K562 (cell line): Measurements from ENCODE around the gene TMC6. TPM values are rescaled to one million over a fixed set of nuclear protein-coding genes. Genes with fewer than 3 reads are reported as not detected.
A peak's percentile ranks its signal among the peaks of the same experiment; 100 is the strongest.

Experiments used
- ATAC-seq: fragments of 200-7000 bp; cut with Tn5 transposase; 3 replicates; pipeline ENCODE4 v1.9.1; 2020; ENCODE audit warnings: moderate library complexity
- BruUV-seq: library from RNA; stranded (reverse); fragments of 400-500 nt; replicated peaks from 2 replicates; lab custom pipeline; 2021; lab: Mats Ljungman, UMichigan
- CTCF ChIA-PET: fragments of 300-600 bp; formaldehyde crosslinking; extraction: SDS; loops from one replicate; lab custom pipeline; 2021; ENCODE audit warnings: low intra/inter-chr PET ratio; lab: Yijun Ruan, JAX
- POLR2A ChIA-PET: fragments of 300-600, 350-650 bp; sonication (Branson Sonifier 250); formaldehyde crosslinking; extraction: SDS; loops from one replicate; lab custom pipeline; 2021; ENCODE audit warnings: antibody characterized with exemption, inconsistent platforms; lab: Yijun Ruan, JAX
- DNase-seq, 4 experiments: peaks; one replicate each; pipeline versions ENCODE4 v3.0.0 to v3.0.0-alpha.2; 2011 to 2018; ENCODE audit warnings: low spot score in 3 of 4, mixed read lengths in 3 of 4; ENCODE audit errors: extremely low read depth in 1 of 4
- FAIRE-seq: peaks from 2 replicates; lab custom pipeline; 2011; peaks lifted over from hg19 to GRCh38; lab: Jason Lieb, UNC
- H2AFZ ChIP-seq: 2 replicates; pipeline ENCODE4 v1.6.0; 2011; ENCODE audit warnings: low read depth, low read length, control low read depth, inconsistent platforms
- H3K27ac ChIP-seq: fragments of 200-600 bp; 3 replicates; pipeline ENCODE4 v1.8.0; 2011; ENCODE audit warnings: low read depth, mild to moderate bottlenecking, control low read depth, inconsistent platforms, low read length, moderate library complexity, mixed read lengths; ENCODE audit errors: extremely low read depth
- H3K27me3 ChIP-seq, 2 experiments: fragments of 300-600 bp in 1 of 2; 2 replicates in 1 of 2; 3 replicates in 1 of 2; pipeline versions ENCODE4 v1.6.0 to v1.8.0; 2011; ENCODE audit warnings: inconsistent platforms in 2 of 2, low read length in 2 of 2, mild to moderate bottlenecking in 1 of 2, mixed read lengths in 1 of 2, moderate library complexity in 1 of 2; ENCODE audit not compliant: control insufficient read depth in 2 of 2, insufficient read depth in 2 of 2
- H3K36me3 ChIP-seq: fragments of 300-600 bp; 3 replicates; pipeline ENCODE4 v1.8.0; 2011; ENCODE audit warnings: mild to moderate bottlenecking, low read length, inconsistent platforms; ENCODE audit not compliant: control insufficient read depth, insufficient read depth
- H3K4me1 ChIP-seq, 2 experiments: fragments of 200-600 bp in 1 of 2; replicated peaks in 1 of 2; 2 replicates in 1 of 2; 3 replicates in 1 of 2; pipeline versions ENCODE4 v1.5.1 to v1.8.0; 2011; ENCODE audit warnings: inconsistent platforms in 2 of 2, low read length in 2 of 2, mild to moderate bottlenecking in 1 of 2, mixed read lengths in 1 of 2, moderate library complexity in 1 of 2; ENCODE audit not compliant: control insufficient read depth in 2 of 2, insufficient read depth in 2 of 2
- H3K4me2 ChIP-seq: 2 replicates; pipeline ENCODE4 v1.6.1; 2011; ENCODE audit warnings: low read length, control low read depth, inconsistent platforms, mixed read lengths; ENCODE audit not compliant: insufficient read depth
- H3K4me3 ChIP-seq: fragments of 200-600 bp; sonication (generic), shearing (Covaris generic); 2 replicates; pipeline ENCODE4 v1.5.1; 2016; ENCODE audit warnings: control low read depth, inconsistent platforms
- H3K79me2 ChIP-seq: fragments of 200-600 bp; 3 replicates; pipeline ENCODE4 v1.8.0; 2011; ENCODE audit warnings: low read length, inconsistent platforms; ENCODE audit not compliant: control insufficient read depth, insufficient read depth
- H3K9ac ChIP-seq, 2 experiments: 2 replicates each; pipeline versions ENCODE4 v1.6.0 to v1.6.1; 2011; ENCODE audit warnings: low read depth in 2 of 2, low read length in 2 of 2, control low read depth in 1 of 2, inconsistent platforms in 1 of 2, mild to moderate bottlenecking in 1 of 2, mixed read lengths in 1 of 2; ENCODE audit not compliant: insufficient read depth in 1 of 2
- H3K9me1 ChIP-seq: one replicate; pipeline ENCODE4 v1.6.0; 2011; ENCODE audit warnings: inconsistent platforms, mild to moderate bottlenecking, low read length, moderate library complexity; ENCODE audit not compliant: control insufficient read depth, insufficient read depth
- H3K9me3 ChIP-seq: replicated peaks from 2 replicates; pipeline ENCODE4 v1.5.1; 2011; ENCODE audit warnings: low read depth, low read length, inconsistent platforms; ENCODE audit not compliant: control insufficient read depth, insufficient read depth
- H4K20me1 ChIP-seq: replicated peaks from 2 replicates; pipeline ENCODE4 v1.6.1; 2011; ENCODE audit warnings: low read length, inconsistent platforms, mixed read lengths; ENCODE audit not compliant: control insufficient read depth, insufficient read depth
- NCOR1 ChIP-seq: fragments of 450-650 bp; IDR thresholded peaks from 2 replicates; pipeline ENCODE4 v1.6.1; 2016; ENCODE audit warnings: mild to moderate bottlenecking, moderate library complexity
- POLR2G ChIP-seq: fragments of 200-400 bp; formaldehyde crosslinking; IDR thresholded peaks from 2 replicates; pipeline ENCODE4 v1.6.1; 2017; ENCODE audit warnings: low read depth, mild to moderate bottlenecking, antibody characterized with exemption, low read length, moderate library complexity
- RBFOX2 ChIP-seq: fragments of 200-400 bp; formaldehyde crosslinking; IDR thresholded peaks from 2 replicates; pipeline ENCODE4 v1.6.1; 2017; ENCODE audit warnings: low read depth, mild to moderate bottlenecking, low read length, moderate library complexity
- SMAD2 ChIP-seq: fragments of 150-350 bp; IDR thresholded peaks from 2 replicates; pipeline ENCODE4 v1.6.1; 2014; ENCODE audit warnings: low read depth, mild to moderate bottlenecking, low read length
- SUPT5H ChIP-seq: fragments of 450-650 bp; IDR thresholded peaks from 2 replicates; pipeline ENCODE4 v1.6.1; 2016
- TAL1 ChIP-seq: fragments of 450-650 bp; IDR thresholded peaks from 2 replicates; pipeline ENCODE4 v1.6.1; 2016; ENCODE audit warnings: mild to moderate bottlenecking
- WGBS: fragments of 100-300 bp; shearing (Covaris generic); methylation state at CpG from one replicate; pipeline ENCODE4 v1.1.6; 2016; ENCODE audit warnings: low coverage, mixed read lengths; ENCODE audit not compliant: insufficient coverage; ENCODE audit errors: missing lambda C conversion rate; 5-methylcytosine and 5-hydroxymethylcytosine counted together
- in situ Hi-C: fragments of 300-500 bp; cut with MboI; formaldehyde crosslinking; loops from 4 replicates; pipeline ENCODE4 v1.15.0; 2018; ENCODE audit warnings: inconsistent platforms, mixed read lengths
- intact Hi-C: fragments of 100-400 bp; cut with micrococcal nuclease; formaldehyde crosslinking; loops from 2 replicates; pipeline ENCODE4 v1.14.2; 2022
- polyA plus RNA-seq, 8 experiments: library from polyadenylated mRNA; depleted of rRNA in 4 of 8; stranded (reverse) in 5 of 8; unstranded in 3 of 8; fragments of >200 nt; fragmentation: Nextera tagmentation in 2 of 8; fragmentation: Illumina TruSeq in 1 of 8; extraction: Ambion mirVana in 2 of 8; extraction: Trizol in 1 of 8; gene quantifications; 2 replicates each; pipeline versions ENCODE4 v1.2.1 to v1.2.3, GENCODE V29; 2011 to 2014; ENCODE audit warnings: inconsistent platforms in 1 of 8, missing spikeins in 1 of 8
- total RNA-seq, 7 experiments: library from RNA; depleted of rRNA in 6 of 7; stranded (reverse); fragments of >200 nt in 6 of 7; fragmentation: Illumina TruSeq in 2 of 7; extraction: Trizol in 2 of 7; gene quantifications; 2 replicates each; pipeline versions ENCODE4 v1.2.1 to v1.2.3, GENCODE V29; 2011 to 2021; ENCODE audit warnings: low replicate concordance in 1 of 7

The TMC6 gene
- total and polyA plus RNA-seq, 9 of the 15 experiments (the other 6 are each of a cell fraction or from before 2014, with no cell fraction given) = 4.1 to 351 (median 66.9) TPM

GRCh38 chr17:78120971-78121800 is 7.4 kb downstream of the TMC6 start:
- intact Hi-C loops (no loop called here), in situ Hi-C loops (no loop called here)
- H2AFZ ChIP-seq = no peak overlapping the region
- TF ChIP-seq RBFOX2 (peak; percentile 72), POLR2G (peak; percentile 57; the same call in 1 of the 2 replicates), SMAD2 (no peak), SUPT5H (0 out of 2 replicates have a peak, but pooled peaks have one; percentile 36), NCOR1 (no peak), TAL1 (no peak)
- POLR2A ChIA-PET = interaction anchor here (0.6 to 2.4 kb wide), 3 partner anchors 9 to 105 kb away, joined by 3 to 6 read pairs (median 4); partner anchors contain the start of gene TMC8
- CTCF ChIA-PET = no interaction called here
- H3K9ac ChIP-seq = peak overlapping the region in 1 of 2 experiments; percentile 51; a peak in 1 of 4 replicates
- H4K20me1 ChIP-seq = peaks cover 2% of the 10 kb centered on the region; the same call in 1 of the 2 replicates
- no peaks in the 10 kb centered on the region for H3K9me1 ChIP-seq
- peak in 1 of 4 experiments; percentile 8 for DNase-seq
- no TSS peak for BruUV-seq
- H3K9me3 ChIP-seq = no peaks in the 10 kb centered on the region
- H3K79me2 ChIP-seq = peaks cover 47% of the 10 kb centered on the region
- no peak for ATAC-seq
- H3K27ac ChIP-seq = no peak overlapping the region
- H3K4me1 ChIP-seq = peaks cover under 1 to 74% of the 10 kb centered on the region in 2 experiments; a peak in 3 of 5 replicates
- no peak for FAIRE-seq
- 95% methylated on average over 29 of the region's 35 CpGs for WGBS
- no peak overlapping the region for H3K4me2 ChIP-seq
- no peak overlapping the region for H3K4me3 ChIP-seq
- H3K36me3 ChIP-seq = peaks cover 95% of the 10 kb centered on the region
- no peaks in the 10 kb centered on the region for H3K27me3 ChIP-seq
